ENCODE data around the gene KCNJ6. TPM values are rescaled to one million over a fixed set of nuclear protein-coding genes. Genes with fewer than 3 reads are reported as not detected.

Gene KCNJ6
- total and polyA plus RNA-seq, 2 of the 8 experiments (the other 6 are each of a cell fraction or from before 2014, with no cell fraction given): 0.51 to 1.2 TPM

GRCh38 chr21:37627561-37627960 lies 288.7 kb downstream of the KCNJ6 start:
- no peak overlapping the region for H3K27ac ChIP-seq (ENCODE audit: low read depth, low read length)
- H2AK5ac ChIP-seq (ENCODE audit: low read depth, low read length): no peak overlapping the region
- H3K36me3 ChIP-seq (ENCODE audit: control insufficient read depth in 2 of 4, insufficient read depth in 4 of 4, low read length in 3 of 4): no peaks in the 10 kb centered on the region
- H3K9ac ChIP-seq (replicated peaks in 1 of 4; ENCODE audit: extremely low read depth in 1 of 4, low read depth in 3 of 4, low read length in 3 of 4): no peak overlapping the region
- WGBS, 2 experiments (ENCODE audit: extremely low coverage in 1 of 2, insufficient coverage in 1 of 2, insufficient read length in 1 of 2, insufficient replicate concordance in 2 of 2, low coverage in 1 of 2, low lambda C conversion rate in 2 of 2, missing lambda C conversion rate in 1 of 2): 89% methylated on average over 2 of the region's 2 CpGs; no CpG with 5 or more reads in 1 of the 2 experiments
- no peak overlapping the region for H2BK12ac ChIP-seq (ENCODE audit: low read depth, low read length)
- no peak overlapping the region for H3K4me3 ChIP-seq (ENCODE audit: extremely low read depth in 1 of 4, insufficient read depth in 2 of 4, low read depth in 3 of 4, low read length in 4 of 4)
- H2BK120ac ChIP-seq (replicated peaks; ENCODE audit: low read depth, low read length): no peak overlapping the region
- H4K20me1 ChIP-seq (replicated peaks in 1 of 2; ENCODE audit: control insufficient read depth in 1 of 2, insufficient read depth in 2 of 2, low read length in 2 of 2): no peaks in the 10 kb centered on the region
- CTCF ChIA-PET (ENCODE audit: partially characterized antibody): interaction anchor here (0.9 to 2.8 kb wide), 4 partner anchors 8 to 30 kb away, joined by 3 to 16 read pairs (median 4); no protein-coding TSS in a partner anchor
- H3K23me2 ChIP-seq (ENCODE audit: low read depth, low read length): no peaks in the 10 kb centered on the region
- no peaks in the 10 kb centered on the region; a peak in 1 of 4 replicates for H3K79me2 ChIP-seq (ENCODE audit: control insufficient read depth in 1 of 2, insufficient read depth in 2 of 2, low read length in 2 of 2)
- FAIRE-seq: no peak
- no peak overlapping the region for H3K56ac ChIP-seq (replicated peaks; ENCODE audit: insufficient read length, low read depth, low read length)
- no peak overlapping the region for H4K91ac ChIP-seq (replicated peaks; ENCODE audit: insufficient read length, low read length)
- no peak for DNase-seq (ENCODE audit: low read depth in 1 of 2, low spot score in 2 of 2)
- POLR2A ChIA-PET (ENCODE audit: partially characterized antibody): interaction anchor here (1.1 kb wide), 2 partner anchors 21 to 225 kb away, joined by 3 read pairs; no protein-coding TSS in a partner anchor
- H2BK20ac ChIP-seq (ENCODE audit: low read length): no peak overlapping the region
- H3K27me3 ChIP-seq (replicated peaks in 1 of 4; ENCODE audit: control insufficient read depth in 3 of 4, extremely low read depth in 1 of 4, insufficient read depth in 3 of 4, low read length in 3 of 4): no peaks in the 10 kb centered on the region
- no peak overlapping the region for H2BK5ac ChIP-seq (ENCODE audit: low read depth, low read length)
- H3K18ac ChIP-seq (ENCODE audit: extremely low read depth, low read length): no peak overlapping the region
- no peaks in the 10 kb centered on the region for H3K9me3 ChIP-seq (ENCODE audit: insufficient read depth in 2 of 2, low read depth in 1 of 2, low read length in 1 of 2)
- H3K23ac ChIP-seq (ENCODE audit: insufficient read length): no peak overlapping the region
- H3K79me1 ChIP-seq (ENCODE audit: low read depth, low read length): no peaks in the 10 kb centered on the region
- H3K14ac ChIP-seq (ENCODE audit: insufficient read length): no peak overlapping the region
- no peak overlapping the region for H4K5ac ChIP-seq (ENCODE audit: insufficient read length, low read depth, low read length)
- H3K4me2 ChIP-seq (ENCODE audit: insufficient read depth in 1 of 2, low read depth in 2 of 2, low read length in 2 of 2): no peak overlapping the region
- H3K4ac ChIP-seq (replicated peaks; ENCODE audit: insufficient read length, low read depth, low read length): no peak overlapping the region
- H2AFZ ChIP-seq (ENCODE audit: low read length): no peak overlapping the region
- TF ChIP-seq EGR1 (IDR thresholded peaks at IDR 0.05; ENCODE audit: borderline replicate concordance, low read depth, low read length) (no peak), KDM1A (IDR thresholded peaks at IDR 0.05; ENCODE audit: borderline replicate concordance, low read length) (no peak), SIX5 (IDR thresholded peaks at IDR 0.05; ENCODE audit: low read depth, low read length) (no peak), EZH2 (IDR thresholded peaks at IDR 0.05; ENCODE audit: low read depth, low read length, severe bottlenecking) (no peak), SAP30 (IDR thresholded peaks at IDR 0.05; ENCODE audit: insufficient read depth, insufficient replicate concordance, low read length) (no peak), CEBPB (IDR thresholded peaks at IDR 0.05; ENCODE audit: low read depth, low read length) (no peak), CTBP2 (IDR thresholded peaks at IDR 0.05; ENCODE audit: borderline replicate concordance, insufficient read depth, insufficient read length, low read length) (no peak), JUND (IDR thresholded peaks at IDR 0.05; ENCODE audit: low read length) (no peak), RBBP5 (IDR thresholded peaks at IDR 0.05; ENCODE audit: borderline replicate concordance, low read depth, low read length) (no peak), TBP (IDR thresholded peaks at IDR 0.05; ENCODE audit: low read depth, low read length) (no peak)
- no peak overlapping the region for H2BK15ac ChIP-seq (ENCODE audit: low read length)
- peaks cover 3 to 14% (median 12%) of the 10 kb centered on the region in 4 experiments; a peak in 5 of 7 replicates for H3K4me1 ChIP-seq (replicated peaks in 1 of 4; ENCODE audit: control insufficient read depth in 3 of 4, insufficient read depth in 4 of 4, low read length in 3 of 4)
- H4K8ac ChIP-seq (ENCODE audit: extremely low read depth, insufficient read depth, low read length): no peak overlapping the region
